ENCODE data around the gene EPHA1.

EPHA1 gene

DNA sequence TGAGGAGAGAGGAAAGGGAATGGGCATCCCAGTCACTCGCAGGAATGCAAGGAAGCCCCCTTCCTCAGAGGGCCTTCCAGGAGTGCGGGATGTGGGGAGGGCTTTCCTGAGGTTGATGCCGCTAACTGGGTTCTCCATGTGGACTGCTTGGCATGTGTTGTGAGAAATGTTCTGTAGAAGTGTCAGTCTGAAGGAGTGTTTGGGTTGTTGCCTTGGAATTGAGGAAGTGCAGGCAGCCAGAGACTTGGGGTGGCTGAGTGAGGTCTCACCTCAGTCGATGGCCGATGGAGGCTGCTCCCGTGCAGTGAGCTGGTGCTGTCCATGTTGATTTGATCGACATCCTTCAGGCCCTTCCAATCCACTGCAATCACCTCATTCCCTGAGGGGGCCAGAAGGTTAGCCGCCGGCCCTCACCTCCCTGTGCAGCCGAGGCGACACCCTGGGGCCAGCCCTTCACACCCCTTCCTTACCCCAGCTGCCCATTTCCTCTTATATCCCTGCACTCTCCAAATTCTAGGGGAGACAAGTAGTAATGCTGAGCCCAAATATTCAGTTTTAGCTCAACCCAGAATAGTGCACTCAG, 48.8 kb downstream of the EPHA1 start:
- Histone ChIP-seq H3F3A (ENCODE audit: control insufficient read depth, insufficient read depth) (no peaks in the 10 kb centered on the region), H3K4me1 (ENCODE audit: control insufficient read depth, low read length) (peaks cover 7% of the 10 kb centered on the region; the same call in 1 of the 2 replicates), H3K9me2 (replicated peaks; ENCODE audit: control insufficient read depth, low read length) (no peaks in the 10 kb centered on the region), H3K36me3 (ENCODE audit: control insufficient read depth, low read length) (no peaks in the 10 kb centered on the region), H3K27me3 (ENCODE audit: control insufficient read depth, low read length) (peaks cover 78% of the 10 kb centered on the region), H4K20me1 (ENCODE audit: control insufficient read depth, insufficient read depth, low read depth, low read length) (no peaks in the 10 kb centered on the region), H3K27ac (ENCODE audit: low read depth, low read length) (no peak overlapping the region), H3K4me3 (ENCODE audit: low read length) (no peak overlapping the region), H3K79me2 (ENCODE audit: control insufficient read depth, low read length) (no peaks in the 10 kb centered on the region), H3K9me3 (ENCODE audit: control insufficient read depth, insufficient read depth, low read length) (no peaks in the 10 kb centered on the region), H3K4me2 (ENCODE audit: low read length) (no peak overlapping the region)
- TF ChIP-seq EZH2phosphoT487 (IDR thresholded peaks at IDR 0.05; ENCODE audit: borderline replicate concordance, low read length) (no peak), CTCF (IDR thresholded peaks at IDR 0.05; ENCODE audit: low read depth, low read length, poor library complexity, severe bottlenecking) (no peak)

DNA sequence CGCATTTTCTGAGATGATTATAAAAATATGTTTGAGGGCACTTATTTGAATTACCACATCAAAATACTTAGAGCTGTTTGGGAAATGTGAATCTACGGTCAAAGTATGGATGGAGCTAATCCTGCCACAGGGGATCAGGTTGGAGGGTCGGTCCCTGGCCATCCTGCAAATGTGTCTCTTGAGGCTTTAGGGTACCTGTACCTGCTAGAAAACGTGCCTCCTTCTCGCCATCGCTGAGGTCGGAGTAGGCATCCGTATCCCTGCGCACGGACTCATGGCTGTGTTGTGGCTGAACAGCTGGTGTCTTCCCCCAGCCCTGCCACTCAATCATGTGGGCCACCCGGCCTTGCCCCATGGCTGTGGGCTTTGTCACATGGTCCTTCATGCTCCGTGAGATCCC, 50.0 kb downstream of the EPHA1 start:
- Histone ChIP-seq H3K79me2 (ENCODE audit: control insufficient read depth, low read length) (no peaks in the 10 kb centered on the region), H3K27me3 (ENCODE audit: control insufficient read depth, low read length) (peaks cover 70% of the 10 kb centered on the region), H3K4me3 (ENCODE audit: low read length) (no peak overlapping the region), H3K36me3 (ENCODE audit: control insufficient read depth, low read length) (no peaks in the 10 kb centered on the region), H3K27ac (ENCODE audit: low read depth, low read length) (no peak overlapping the region), H4K20me1 (ENCODE audit: control insufficient read depth, insufficient read depth, low read depth, low read length) (no peaks in the 10 kb centered on the region), H3K4me2 (ENCODE audit: low read length) (no peak overlapping the region), H3K4me1 (ENCODE audit: control insufficient read depth, low read length) (peaks cover 7% of the 10 kb centered on the region; the same call in 1 of the 2 replicates), H3K9me3 (ENCODE audit: control insufficient read depth, insufficient read depth, low read length) (no peaks in the 10 kb centered on the region), H3K9me2 (replicated peaks; ENCODE audit: control insufficient read depth, low read length) (no peaks in the 10 kb centered on the region), H3F3A (ENCODE audit: control insufficient read depth, insufficient read depth) (no peaks in the 10 kb centered on the region)
- TF ChIP-seq EZH2phosphoT487 (IDR thresholded peaks at IDR 0.05; ENCODE audit: borderline replicate concordance, low read length) (no peak), CTCF (IDR thresholded peaks at IDR 0.05; ENCODE audit: low read depth, low read length, poor library complexity, severe bottlenecking) (no peak)

DNA sequence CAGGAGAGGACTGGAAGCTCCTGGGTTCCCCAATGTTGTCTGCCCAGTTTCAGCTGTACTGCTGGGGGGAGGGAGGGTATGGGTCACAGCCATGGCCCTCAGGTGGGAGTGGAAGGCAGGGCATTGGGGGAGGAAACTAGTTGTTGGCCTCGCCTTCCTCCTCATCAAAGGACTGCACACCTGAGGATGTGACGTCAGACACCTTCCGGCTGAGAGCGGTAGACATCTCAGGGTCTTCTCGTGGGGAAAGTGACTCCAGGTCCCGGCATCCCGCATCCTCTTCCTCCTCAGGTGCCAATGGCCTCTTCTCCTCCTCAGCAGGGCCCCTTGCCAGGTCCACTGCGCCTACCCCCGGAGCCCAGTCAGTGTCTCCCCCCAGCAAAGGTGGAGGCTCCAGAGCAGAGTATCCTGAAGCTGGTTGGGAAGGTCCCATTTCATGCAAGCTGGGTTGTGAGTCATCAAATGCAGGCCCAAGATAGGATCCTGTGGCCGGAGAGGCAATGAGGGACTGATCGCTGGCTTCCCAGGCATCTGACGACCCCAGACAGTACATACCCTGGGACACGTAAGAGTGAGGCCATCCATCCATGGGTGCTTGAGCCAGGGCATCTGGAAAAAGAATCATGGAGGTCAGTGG, 52.1 kb downstream of the EPHA1 start:
- TF ChIP-seq EZH2phosphoT487 (IDR thresholded peaks at IDR 0.05; ENCODE audit: borderline replicate concordance, low read length): no peak
- no peak for TF ChIP-seq CTCF (IDR thresholded peaks at IDR 0.05; ENCODE audit: low read depth, low read length, poor library complexity, severe bottlenecking)
- no peaks in the 10 kb centered on the region for H3K79me2 ChIP-seq (ENCODE audit: control insufficient read depth, low read length)
- H3K36me3 ChIP-seq (ENCODE audit: control insufficient read depth, low read length): no peaks in the 10 kb centered on the region
- H3K9me2 ChIP-seq (replicated peaks; ENCODE audit: control insufficient read depth, low read length): no peaks in the 10 kb centered on the region
- H3K4me3 ChIP-seq (ENCODE audit: low read length): no peak overlapping the region
- no peaks in the 10 kb centered on the region for H3F3A ChIP-seq (ENCODE audit: control insufficient read depth, insufficient read depth)
- no peaks in the 10 kb centered on the region for H3K9me3 ChIP-seq (ENCODE audit: control insufficient read depth, insufficient read depth, low read length)
- H3K27me3 ChIP-seq (ENCODE audit: control insufficient read depth, low read length): peaks cover 56% of the 10 kb centered on the region
- H3K4me1 ChIP-seq (ENCODE audit: control insufficient read depth, low read length): no peaks in the 10 kb centered on the region; the same call in 1 of the 2 replicates
- no peak overlapping the region for H3K4me2 ChIP-seq (ENCODE audit: low read length)
- H4K20me1 ChIP-seq (ENCODE audit: control insufficient read depth, insufficient read depth, low read depth, low read length): no peaks in the 10 kb centered on the region
- no peak overlapping the region for H3K27ac ChIP-seq (ENCODE audit: low read depth, low read length)
